IMR-90 (cell line): ENCODE results near the gene SGK1.

Source experiments
- CHD1 ChIP-seq: IDR thresholded peaks from 2 replicates; pipeline ENCODE4 v1.6.1; 2012; ENCODE audit warnings: low read depth, low read length, improper control_type of control experiment
- CTCF ChIP-seq: conservative IDR thresholded peaks from 2 replicates; pipeline ENCODE4 v1.5.1; 2012; ENCODE audit warnings: mild to moderate bottlenecking, low read depth, low read length, improper control_type of control experiment
- MAFK ChIP-seq: IDR thresholded peaks from 2 replicates; pipeline ENCODE4 v1.6.1; 2012; ENCODE audit warnings: low read depth, low read length, improper control_type of control experiment
- MAZ ChIP-seq: IDR thresholded peaks from 2 replicates; pipeline ENCODE4 v1.6.1; 2012; ENCODE audit warnings: low read depth, mild to moderate bottlenecking, low read length, improper control_type of control experiment, moderate library complexity, borderline replicate concordance
- MXI1 ChIP-seq: IDR thresholded peaks from 2 replicates; pipeline ENCODE4 v1.6.1; 2012; ENCODE audit warnings: low read depth, mild to moderate bottlenecking, low read length, moderate library complexity, borderline replicate concordance
- POLR2A ChIP-seq: IDR thresholded peaks from 2 replicates; pipeline ENCODE4 v1.6.1; 2012; ENCODE audit warnings: mild to moderate bottlenecking, low read depth, low read length
- RAD21 ChIP-seq: IDR thresholded peaks from 2 replicates; pipeline ENCODE4 v1.6.1; 2012; ENCODE audit warnings: low read length, improper control_type of control experiment

- TF ChIP-seq CTCF (no peak), RAD21 (no peak), CHD1 (no peak), MAFK (no peak), POLR2A (no peak), MAZ (no peak), MXI1 (no peak)
Observed at GRCh38 chr6:134199848-134200606, 117.9 kb downstream of the SGK1 start.
